SK-N-DZ (cell line): Measurements from ENCODE around the gene EXOC6.

Experiments used
- DNase-seq: peaks from one replicate; pipeline ENCODE4 v3.0.0-alpha.2; 2015; ENCODE audit warnings: low spot score

EXOC6 gene

GRCh38 chr10:93063977-93064660 lies 215.8 kb downstream of the EXOC6 start:
- DNase-seq, result no peak

GRCh38 chr10:93064874-93065660 lies 216.7 kb downstream of the EXOC6 start:
- no peak for DNase-seq

GRCh38 chr10:93065675-93066543 lies 217.6 kb downstream of the EXOC6 start:
- DNase-seq, result no peak

GRCh38 chr10:93066544-93066913 lies 218.2 kb downstream of the EXOC6 start:
- no peak for DNase-seq

GRCh38 chr10:93067443-93068365 lies 219.4 kb downstream of the EXOC6 start:
- no peak for DNase-seq

GRCh38 chr10:93068411-93069244 lies 220.3 kb downstream of the EXOC6 start:
- peak; percentile 37 for DNase-seq

GRCh38 chr10:93069245-93069561 lies 220.9 kb downstream of the EXOC6 start:
- no peak for DNase-seq

- DNase-seq, result no peak
Measured at GRCh38 chr10:93070378-93071176, 222.3 kb downstream of the EXOC6 start.

GRCh38 chr10:93071177-93071472 lies 222.8 kb downstream of the EXOC6 start:
- DNase-seq, result no peak

- DNase-seq, result no peak
Measured at GRCh38 chr10:93071674-93072224, 223.4 kb downstream of the EXOC6 start.

- DNase-seq, result no peak
Measured at GRCh38 chr10:93072225-93072712, 223.9 kb downstream of the EXOC6 start.

- DNase-seq, result no peak
Measured at GRCh38 chr10:93072713-93073538, 224.6 kb downstream of the EXOC6 start.

GRCh38 chr10:93073539-93074146 lies 225.3 kb downstream of the EXOC6 start, which contains the start of gene CYP26A1:
Gene CYP26A1 (plus strand): TSS chr10:93073893. CDS start chr10:93073935, 42 bp downstream.
- peak; percentile 38 for DNase-seq

- peak; percentile 54 for DNase-seq
Measured at GRCh38 chr10:93074147-93074596, 225.9 kb downstream of the EXOC6 start.

- DNase-seq, result no peak
Measured at GRCh38 chr10:93074597-93075368, 226.5 kb downstream of the EXOC6 start.

GRCh38 chr10:93075369-93076221 lies 227.3 kb downstream of the EXOC6 start:
- DNase-seq, result no peak
